GM19099 (cell line): ENCODE results near the gene DTD1.

ENCODE experiments used
- POLR2A ChIP-seq: IDR thresholded peaks from 3 replicates; pipeline ENCODE4 v1.6.1; 2011; ENCODE audit warnings: low read depth; ENCODE audit not compliant: insufficient read length; ENCODE audit errors: extremely low read depth

The DTD1 gene

GRCh38 chr20:18671203-18671710, 83.4 kb downstream of the DTD1 start:
- no peak for TF ChIP-seq POLR2A

DNA sequence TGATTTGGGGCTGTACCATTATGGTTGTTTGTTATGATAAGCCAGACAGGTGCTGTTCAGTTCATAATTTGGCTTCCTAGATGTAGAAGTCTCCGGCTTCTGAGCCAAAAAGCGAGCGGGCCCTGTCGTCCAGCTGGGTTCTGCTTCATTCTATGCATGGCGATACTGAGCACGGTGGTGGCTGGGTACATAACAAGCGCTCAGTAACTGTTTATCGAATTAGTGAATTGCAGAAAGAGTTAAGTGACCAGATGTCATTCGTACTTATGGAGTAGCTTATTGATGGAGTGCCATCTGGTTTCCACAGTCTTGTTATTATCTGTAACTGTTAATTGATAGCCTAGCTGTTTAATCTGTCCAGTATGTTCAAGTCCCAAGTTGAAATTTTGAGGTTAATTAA, 85.0 kb downstream of the DTD1 start:
- TF ChIP-seq POLR2A, result no peak

DNA sequence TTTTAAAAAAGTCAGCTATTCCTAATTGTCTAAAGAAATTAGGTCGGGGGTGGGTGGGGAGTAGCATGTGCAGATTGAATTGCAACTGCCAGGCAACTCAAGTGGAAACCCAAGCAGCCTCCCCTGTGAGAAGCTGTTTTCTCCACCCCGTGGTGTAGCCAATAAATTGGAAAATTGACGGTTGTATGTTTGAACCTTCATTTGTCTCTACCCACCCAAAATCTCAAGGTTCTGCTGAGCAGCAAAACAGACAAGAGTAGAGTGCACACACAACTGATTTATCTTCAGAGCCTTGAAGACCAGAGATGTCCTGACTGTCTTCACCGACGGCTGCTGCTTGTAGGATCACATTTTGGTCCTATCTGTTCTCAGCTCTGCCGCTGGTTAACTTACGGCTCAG, 88.5 kb downstream of the DTD1 start:
- no peak for TF ChIP-seq POLR2A

DNA sequence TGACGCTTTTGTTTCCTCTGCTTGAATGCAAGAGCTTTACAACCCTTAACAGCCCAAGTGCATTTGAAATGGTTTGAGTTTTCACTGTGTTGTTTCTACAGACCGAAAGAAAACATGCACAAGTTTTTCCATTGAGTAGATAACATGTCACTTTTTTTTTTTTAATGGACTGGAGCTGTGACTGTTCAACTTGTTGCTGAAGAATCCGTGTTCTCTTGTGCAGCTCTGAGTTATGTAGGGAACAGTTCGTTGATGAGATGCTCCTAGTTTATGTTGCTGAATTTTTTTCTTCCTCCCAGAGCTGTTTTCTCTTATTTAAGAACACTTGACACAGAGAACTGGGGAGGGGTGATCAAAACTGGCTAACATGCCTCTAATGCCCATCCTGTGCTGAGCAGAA, 89.3 kb downstream of the DTD1 start:
- TF ChIP-seq POLR2A, result no peak

DNA sequence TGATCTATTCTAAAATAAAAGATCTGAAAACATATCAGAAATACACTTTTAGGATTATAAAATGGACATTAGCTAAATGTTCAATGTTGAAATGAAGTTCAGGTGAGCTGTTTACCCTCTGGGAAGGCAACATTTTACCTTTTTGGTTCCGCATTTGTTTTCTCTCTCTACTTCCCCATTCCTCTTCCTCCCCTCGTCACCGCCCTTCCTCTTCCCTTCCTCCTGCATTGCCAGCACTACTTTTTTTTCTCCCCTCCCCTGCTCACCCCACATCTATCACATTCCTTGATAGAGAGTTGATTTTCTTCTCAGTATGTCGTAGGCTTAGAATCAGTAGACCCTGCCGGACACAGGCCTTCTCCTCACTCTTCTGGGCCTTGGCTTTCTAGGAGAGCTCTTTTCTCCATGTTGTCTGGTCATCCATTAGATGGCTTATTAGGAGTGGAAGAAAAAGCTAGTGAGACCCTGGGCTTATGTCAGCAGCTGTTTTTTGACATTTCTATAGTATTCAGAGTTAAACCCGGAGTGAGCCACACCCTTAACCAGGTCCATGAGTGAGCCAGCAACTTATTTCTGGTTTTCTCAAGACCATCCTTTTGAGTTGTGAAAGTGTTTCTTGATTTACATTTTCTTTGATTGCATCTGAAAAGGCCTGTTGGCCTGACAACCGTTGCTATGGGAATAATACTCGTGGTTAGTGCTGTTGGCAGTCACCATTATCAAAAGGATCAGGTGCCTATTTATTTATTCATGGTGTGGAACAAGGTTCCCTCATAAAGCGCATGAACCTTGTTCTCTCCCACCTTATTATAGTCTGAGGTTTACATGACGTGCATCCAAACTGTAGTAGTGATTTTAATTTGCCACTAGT, 90.9 kb downstream of the DTD1 start:
- TF ChIP-seq POLR2A, result no peak

GRCh38 chr20:18683839-18684238, 96.0 kb downstream of the DTD1 start:
- no peak for TF ChIP-seq POLR2A

DNA sequence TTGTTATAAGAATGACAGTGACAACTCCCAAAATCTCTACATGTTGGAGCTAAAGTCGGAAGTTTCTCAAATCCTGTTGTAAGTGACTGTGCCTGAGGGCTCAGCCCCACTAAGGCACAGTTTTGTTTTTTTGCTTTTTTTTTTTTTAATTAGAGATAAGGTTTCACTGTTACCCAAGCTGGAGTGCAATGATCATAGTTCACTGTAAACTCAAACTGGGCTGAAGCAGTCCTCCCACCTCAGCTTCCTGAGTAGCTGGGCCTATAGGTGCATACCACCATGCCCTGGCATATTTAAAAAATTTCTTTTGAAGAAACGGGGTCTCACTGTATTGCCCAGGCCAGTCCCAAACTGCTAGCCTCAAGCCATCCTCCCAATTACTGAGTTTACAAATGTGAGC, 96.9 kb downstream of the DTD1 start:
- no peak for TF ChIP-seq POLR2A

- no peak for TF ChIP-seq POLR2A
Observed at GRCh38 chr20:18685406-18685805, 97.6 kb downstream of the DTD1 start.

DNA sequence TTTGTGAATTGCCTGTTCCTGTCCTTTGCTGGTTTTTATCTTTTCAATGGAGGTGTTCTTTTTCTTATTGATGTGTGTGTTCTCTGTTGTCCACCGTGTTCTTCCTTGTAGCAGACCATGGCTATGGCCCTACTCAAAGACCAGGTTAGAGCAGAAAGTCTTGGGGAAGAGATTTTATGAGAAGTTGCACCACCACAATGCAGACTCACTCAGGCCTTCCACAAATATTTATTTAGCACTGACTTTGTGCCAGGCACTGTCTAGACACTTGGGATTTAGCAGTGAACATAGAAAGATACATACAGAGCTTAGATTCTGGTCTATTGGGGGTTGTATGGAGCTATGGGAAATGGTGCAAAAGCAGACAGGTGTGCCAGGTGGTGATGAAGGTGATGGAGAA, 98.8 kb downstream of the DTD1 start:
- TF ChIP-seq POLR2A, result no peak

DNA sequence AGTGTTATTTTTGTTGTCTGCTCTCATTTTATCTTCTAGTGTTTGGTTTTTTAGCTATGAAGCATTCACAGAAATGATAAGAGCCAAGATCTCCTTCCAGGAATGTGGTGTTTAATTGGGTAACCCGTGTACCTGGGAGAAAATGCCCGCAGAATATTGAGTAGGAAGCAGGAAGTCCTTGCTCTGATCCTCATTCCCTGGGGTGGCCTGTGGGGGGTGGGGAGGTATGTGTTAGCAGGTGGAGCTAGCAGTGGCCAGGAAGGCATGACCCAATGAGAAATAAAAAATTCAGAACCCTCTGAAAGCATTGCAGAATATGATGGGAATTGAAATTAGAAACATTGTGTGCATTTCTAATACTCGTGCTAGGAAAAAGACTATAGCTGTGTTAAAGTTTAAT, 100.8 kb downstream of the DTD1 start:
- no peak for TF ChIP-seq POLR2A

DNA sequence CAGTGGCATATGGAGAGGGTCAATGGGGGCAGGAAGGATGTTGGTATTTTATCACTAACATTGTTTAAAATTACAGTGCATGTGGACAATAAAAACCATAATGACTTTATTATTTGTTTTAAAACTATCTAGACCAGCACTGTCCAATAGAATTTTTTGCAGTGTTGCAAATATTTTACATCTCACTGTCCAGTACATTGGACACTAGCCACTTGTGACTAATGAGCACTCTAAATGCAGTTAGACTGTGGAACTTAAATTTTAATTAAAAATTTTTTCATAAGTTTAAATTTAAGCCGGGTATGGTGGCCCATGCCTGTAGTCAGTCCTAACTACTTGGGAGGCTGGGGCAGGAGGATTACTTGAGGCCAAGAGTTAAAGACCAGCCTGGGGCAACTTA, 101.7 kb downstream of the DTD1 start:
- TF ChIP-seq POLR2A, result no peak

DNA sequence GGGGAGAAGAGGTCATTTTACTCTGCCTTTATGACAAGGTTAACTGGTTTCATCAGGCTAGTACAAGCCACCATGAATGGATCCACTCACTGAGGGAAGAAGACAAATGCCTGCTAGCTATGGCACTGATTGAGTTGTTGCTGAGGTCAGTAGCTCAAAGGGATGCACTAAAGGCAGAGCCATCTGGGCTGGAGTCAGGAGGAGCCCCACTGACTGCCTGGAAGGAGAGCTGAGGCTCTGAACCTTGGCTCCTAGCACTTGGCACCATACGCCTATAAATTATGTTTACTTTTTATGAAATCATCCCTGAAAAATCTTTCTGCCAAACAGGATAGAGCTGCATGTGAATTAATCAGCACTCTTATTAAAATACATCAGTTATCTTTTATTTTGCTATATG, 104.6 kb downstream of the DTD1 start:
- no peak for TF ChIP-seq POLR2A

- TF ChIP-seq POLR2A, result no peak
Observed at GRCh38 chr20:18694071-18694470, 106.2 kb downstream of the DTD1 start.

DNA sequence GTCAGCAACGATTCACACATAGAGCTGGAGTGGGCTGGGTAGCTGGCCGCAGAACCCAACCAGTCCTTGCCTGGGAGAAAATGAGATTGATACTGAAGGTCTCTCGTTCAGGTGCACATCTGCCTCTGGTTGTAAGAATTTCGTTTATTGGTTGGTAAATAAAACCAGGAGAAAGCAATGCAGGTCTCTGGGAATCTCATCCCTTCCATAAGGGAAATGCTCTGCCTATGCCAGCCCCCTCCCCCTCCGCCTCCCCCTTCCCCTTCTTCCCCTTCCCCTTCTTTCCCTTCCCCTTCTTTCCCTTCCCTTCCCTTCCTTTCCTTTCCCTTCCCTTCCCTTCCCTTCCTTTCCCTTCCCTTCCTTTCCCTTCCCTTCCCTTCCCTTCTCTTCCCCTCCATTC, 107.3 kb downstream of the DTD1 start:
- TF ChIP-seq POLR2A, result no peak

DNA sequence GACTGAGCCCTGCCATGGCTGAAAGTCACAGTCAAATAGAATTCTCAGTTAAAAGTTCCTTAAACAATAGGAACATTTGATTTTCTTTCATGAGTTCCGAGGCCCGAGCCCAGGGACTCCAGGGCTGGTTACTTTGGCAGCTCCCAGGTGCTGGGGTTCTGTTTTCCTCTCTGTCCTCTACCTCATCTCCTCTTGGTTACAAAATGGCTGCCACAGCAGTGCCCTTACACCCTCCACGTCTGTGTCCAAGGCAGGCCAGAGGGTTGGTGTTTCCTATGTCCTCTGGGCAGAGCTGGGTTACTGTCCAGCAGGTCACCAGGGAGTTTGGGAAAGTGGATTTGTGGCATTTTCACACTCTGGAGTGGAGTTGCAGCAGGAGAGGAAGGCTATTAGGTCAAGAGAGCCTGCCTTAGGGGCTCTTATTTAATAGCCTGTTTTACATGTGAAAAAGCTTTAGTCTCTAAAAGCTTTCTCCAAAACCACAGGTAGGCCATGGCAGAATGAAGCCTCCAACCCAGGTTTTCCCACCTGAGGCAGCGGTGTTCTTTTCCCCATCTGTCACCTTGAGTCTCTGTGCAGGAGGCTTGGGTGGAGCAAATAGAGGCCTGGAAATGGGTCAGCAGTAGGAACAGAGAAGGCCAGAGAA, 111.0 kb downstream of the DTD1 start:
- no peak for TF ChIP-seq POLR2A

GRCh38 chr20:18701969-18702368, 114.1 kb downstream of the DTD1 start:
- TF ChIP-seq POLR2A, result no peak

DNA sequence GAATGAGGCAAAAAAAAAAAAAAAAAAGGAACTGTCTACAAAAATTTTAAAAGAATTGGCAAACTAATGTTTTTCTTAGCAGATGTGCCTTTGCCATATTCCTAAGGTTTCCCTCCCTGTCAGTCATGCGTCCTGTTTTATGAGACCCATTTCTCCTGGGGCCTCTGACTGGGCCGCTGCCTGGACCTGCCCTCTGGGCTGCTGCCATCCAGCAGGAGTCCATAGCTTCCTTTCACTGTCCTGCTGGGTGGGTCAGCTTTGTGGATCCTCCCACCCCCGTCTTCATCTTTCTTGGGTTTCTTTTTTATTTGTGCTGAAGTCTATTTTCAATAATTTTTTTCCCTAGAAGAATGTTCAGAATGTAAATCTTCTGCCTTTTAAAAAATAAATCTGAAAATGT, 114.9 kb downstream of the DTD1 start:
- no peak for TF ChIP-seq POLR2A

GRCh38 chr20:18705490-18705889, 117.6 kb downstream of the DTD1 start:
- TF ChIP-seq POLR2A, result no peak
